ENCODE measurements around the gene MARCHF4. TPM values are rescaled to one million over a fixed set of nuclear protein-coding genes. Genes with fewer than 3 reads are reported as not detected.

MARCHF4 gene
- total and polyA plus RNA-seq, 2 donors (not counting 1 experiment from before 2014, with no cell fraction given) = 1.3 to 3.6 TPM

GRCh38 chr2:216352653-216353270 is 19.5 kb downstream of the MARCHF4 start:
- Histone ChIP-seq H2AFZ (ENCODE audit: low read length) (no peak overlapping the region), H3K36me3 (ENCODE audit: control insufficient read depth, insufficient read depth, low read length) (peaks cover 2% of the 10 kb centered on the region), H3K9me3 (ENCODE audit: control insufficient read depth, insufficient read depth, low read depth, low read length) (no peaks in the 10 kb centered on the region), H3K4me3 (replicated peaks in 1 of 4; ENCODE audit: control extremely low read depth in 1 of 4, insufficient read depth in 1 of 4, low read depth in 3 of 4, low read length in 4 of 4) (no peak overlapping the region), H3K27ac (ENCODE audit: insufficient read depth, low read length) (no peak overlapping the region), H3K27me3 (ENCODE audit: control insufficient read depth, insufficient read depth, low read length) (no peaks in the 10 kb centered on the region), H4K20me1 (ENCODE audit: control insufficient read depth, extremely low read depth, insufficient read depth, low read length) (no peaks in the 10 kb centered on the region), H3K4me1 (ENCODE audit: control insufficient read depth, extremely low read depth, insufficient read depth, low read length) (peaks cover 25% of the 10 kb centered on the region), H3K79me2 (ENCODE audit: control insufficient read depth, insufficient read depth, low read length) (peaks cover 8% of the 10 kb centered on the region), H3K9ac (ENCODE audit: insufficient read depth, low read length) (no peak overlapping the region), H3K4me2 (ENCODE audit: extremely low read depth, insufficient read depth, low read length) (no peak overlapping the region)
- TF ChIP-seq EZH2 (IDR thresholded peaks at IDR 0.05; ENCODE audit: low read length, missing control alignments) = no peak
- no peak for TF ChIP-seq CTCF (conservative IDR thresholded peaks at IDR 0.05 in 1 of 2, IDR thresholded peaks at IDR 0.05 in 1 of 2; ENCODE audit: low read depth in 1 of 2, low read length in 2 of 2)
- DNase-seq (ENCODE audit: low read depth in 2 of 2) = peak in 1 of 2 donors; percentile 55

- Histone ChIP-seq H3K9me3 (ENCODE audit: control insufficient read depth, insufficient read depth, low read depth, low read length) (no peaks in the 10 kb centered on the region), H3K9ac (ENCODE audit: insufficient read depth, low read length) (no peak overlapping the region), H4K20me1 (ENCODE audit: control insufficient read depth, extremely low read depth, insufficient read depth, low read length) (no peaks in the 10 kb centered on the region), H2AFZ (ENCODE audit: low read length) (no peak overlapping the region), H3K36me3 (ENCODE audit: control insufficient read depth, insufficient read depth, low read length) (peaks cover 2% of the 10 kb centered on the region), H3K27ac (ENCODE audit: insufficient read depth, low read length) (peak overlapping the region; percentile 7), H3K4me2 (ENCODE audit: extremely low read depth, insufficient read depth, low read length) (no peak overlapping the region), H3K4me1 (ENCODE audit: control insufficient read depth, extremely low read depth, insufficient read depth, low read length) (peaks cover 25% of the 10 kb centered on the region), H3K4me3 (replicated peaks in 1 of 4; ENCODE audit: control extremely low read depth in 1 of 4, insufficient read depth in 1 of 4, low read depth in 3 of 4, low read length in 4 of 4) (no peak overlapping the region), H3K79me2 (ENCODE audit: control insufficient read depth, insufficient read depth, low read length) (peaks cover 8% of the 10 kb centered on the region), H3K27me3 (ENCODE audit: control insufficient read depth, insufficient read depth, low read length) (no peaks in the 10 kb centered on the region)
- DNase-seq (ENCODE audit: low read depth in 2 of 2) = peak; percentile 21 to 50
- TF ChIP-seq EZH2 (IDR thresholded peaks at IDR 0.05; ENCODE audit: low read length, missing control alignments) (no peak), CTCF (conservative IDR thresholded peaks at IDR 0.05 in 1 of 2, IDR thresholded peaks at IDR 0.05 in 1 of 2; ENCODE audit: low read depth in 1 of 2, low read length in 2 of 2) (no peak)
Observed at GRCh38 chr2:216351172-216351925, 20.9 kb downstream of the MARCHF4 start.

GRCh38 chr2:216350214-216350791 is 22.0 kb downstream of the MARCHF4 start:
- no peak overlapping the region for H3K4me3 ChIP-seq (replicated peaks in 1 of 4; ENCODE audit: control extremely low read depth in 1 of 4, insufficient read depth in 1 of 4, low read depth in 3 of 4, low read length in 4 of 4)
- H3K36me3 ChIP-seq (ENCODE audit: control insufficient read depth, insufficient read depth, low read length) = peaks cover 2% of the 10 kb centered on the region
- TF ChIP-seq EZH2 (IDR thresholded peaks at IDR 0.05; ENCODE audit: low read length, missing control alignments) (no peak), CTCF (conservative IDR thresholded peaks at IDR 0.05 in 1 of 2, IDR thresholded peaks at IDR 0.05 in 1 of 2; ENCODE audit: low read depth in 1 of 2, low read length in 2 of 2) (no peak)
- no peaks in the 10 kb centered on the region for H4K20me1 ChIP-seq (ENCODE audit: control insufficient read depth, extremely low read depth, insufficient read depth, low read length)
- no peaks in the 10 kb centered on the region for H3K9me3 ChIP-seq (ENCODE audit: control insufficient read depth, insufficient read depth, low read depth, low read length)
- peak overlapping the region; percentile 5 for H3K27ac ChIP-seq (ENCODE audit: insufficient read depth, low read length)
- peak; percentile 50 to 64 for DNase-seq (ENCODE audit: low read depth in 2 of 2)
- H3K79me2 ChIP-seq (ENCODE audit: control insufficient read depth, insufficient read depth, low read length) = peaks cover 8% of the 10 kb centered on the region
- H3K9ac ChIP-seq (ENCODE audit: insufficient read depth, low read length) = no peak overlapping the region
- H3K4me1 ChIP-seq (ENCODE audit: control insufficient read depth, extremely low read depth, insufficient read depth, low read length) = peaks cover 25% of the 10 kb centered on the region
- H3K4me2 ChIP-seq (ENCODE audit: extremely low read depth, insufficient read depth, low read length) = peak overlapping the region; percentile 2
- H3K27me3 ChIP-seq (ENCODE audit: control insufficient read depth, insufficient read depth, low read length) = no peaks in the 10 kb centered on the region
- H2AFZ ChIP-seq (ENCODE audit: low read length) = no peak overlapping the region
